Loucy (cell line): ENCODE measurements around the gene CCDC102B.

Source experiments
- H2AFZ ChIP-seq: fragments of 200-600 bp; sonication (generic); 2 replicates; pipeline ENCODE4 v1.6.0; 2016; ENCODE audit warnings: antibody characterized with exemption, mild to moderate bottlenecking, low read length, moderate library complexity
- H3F3A ChIP-seq: fragments of 200-600 bp; 2 replicates; pipeline ENCODE4 v1.6.0; 2016; ENCODE audit warnings: antibody characterized with exemption, low read depth, mild to moderate bottlenecking
- H3K27me3 ChIP-seq: fragments of 200-600 bp; sonication (generic); 2 replicates; pipeline ENCODE4 v1.6.1; 2014; ENCODE audit warnings: low read length, mild to moderate bottlenecking; ENCODE audit not compliant: insufficient read depth, poor library complexity, severe bottlenecking
- H3K36me3 ChIP-seq: fragments of 200-600 bp; sonication (generic); 2 replicates; pipeline ENCODE4 v1.6.1; 2016; ENCODE audit warnings: low read length; ENCODE audit not compliant: insufficient read depth
- H3K4me1 ChIP-seq: fragments of 200-600 bp; sonication (generic); 2 replicates; pipeline ENCODE4 v1.5.1; 2014; ENCODE audit warnings: low read length, mild to moderate bottlenecking; ENCODE audit not compliant: insufficient read depth, poor library complexity, severe bottlenecking
- H3K4me2 ChIP-seq: fragments of 200-600 bp; sonication (generic); 2 replicates; pipeline ENCODE4 v1.6.0; 2014; ENCODE audit warnings: antibody characterized with exemption, low read length, low read depth, mild to moderate bottlenecking; ENCODE audit not compliant: poor library complexity, severe bottlenecking
- H3K4me3 ChIP-seq: fragments of 200-600 bp; sonication (generic); 2 replicates; pipeline ENCODE4 v1.5.1; 2014; ENCODE audit warnings: low read length, mild to moderate bottlenecking, mixed read lengths; ENCODE audit not compliant: poor library complexity, severe bottlenecking
- H3K79me2 ChIP-seq: fragments of 200-600 bp; sonication (generic); 2 replicates; pipeline ENCODE4 v1.6.1; 2014; ENCODE audit warnings: low read length; ENCODE audit not compliant: insufficient read depth
- H3K9ac ChIP-seq: fragments of 200-600 bp; sonication (generic); 2 replicates; pipeline ENCODE4 v1.6.0; 2014; ENCODE audit warnings: mild to moderate bottlenecking, low read depth, low read length, moderate library complexity; ENCODE audit not compliant: poor library complexity, severe bottlenecking
- H3K9me2 ChIP-seq: fragments of 200-600 bp; sonication (generic); replicated peaks from 2 replicates; pipeline ENCODE4 v1.6.1; 2016; ENCODE audit warnings: low read depth, low read length, mixed read lengths
- H3K9me3 ChIP-seq: fragments of 200-600 bp; sonication (generic); 2 replicates; pipeline ENCODE4 v1.6.1; 2014; ENCODE audit warnings: mild to moderate bottlenecking, antibody characterized with exemption, low read length, low read depth; ENCODE audit not compliant: insufficient read depth
- H4K20me1 ChIP-seq: fragments of 200-600 bp; sonication (generic); 2 replicates; pipeline ENCODE4 v1.6.0; 2014; ENCODE audit warnings: antibody characterized with exemption, low read length, mild to moderate bottlenecking; ENCODE audit not compliant: insufficient read depth, poor library complexity, severe bottlenecking
- EZH2phosphoT487 ChIP-seq: fragments of 200-600 bp; IDR thresholded peaks from 2 replicates; pipeline ENCODE4 v1.6.1; 2018; ENCODE audit warnings: antibody characterized with exemption, mild to moderate bottlenecking, moderate library complexity, borderline replicate concordance
- TF ChIP-seq, protein P1 (sequence below): fragments of 200-600 bp; sonication (generic); conservative IDR thresholded peaks from 2 replicates; pipeline ENCODE4 v1.5.1; 2014; ENCODE audit warnings: mild to moderate bottlenecking, antibody characterized with exemption, low read length

The CCDC102B gene

DNA sequence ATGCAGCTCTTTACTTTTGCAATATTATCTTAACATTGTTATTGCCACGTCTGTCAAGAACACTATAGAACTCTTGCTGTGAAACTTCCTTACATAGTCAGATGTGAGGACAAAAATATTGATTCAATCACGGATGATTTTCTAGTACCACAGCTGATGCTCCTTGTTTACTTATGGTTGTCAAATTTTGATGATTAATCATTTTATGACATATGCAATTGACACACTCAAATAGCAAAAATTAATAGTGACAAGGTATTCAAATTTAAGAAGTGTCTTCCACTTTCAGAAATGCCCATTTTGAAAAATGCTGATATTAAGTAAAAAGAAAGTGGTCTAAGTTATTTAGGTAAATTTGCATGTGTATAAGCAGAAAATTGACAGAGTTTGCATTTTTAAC, 284.0 kb downstream of the CCDC102B start:
- Histone ChIP-seq H3K9ac (no peak overlapping the region), H3K4me1 (no peaks in the 10 kb centered on the region), H3K36me3 (no peaks in the 10 kb centered on the region), H3K9me3 (no peaks in the 10 kb centered on the region), H3K9me2 (no peaks in the 10 kb centered on the region), H3K4me3 (no peak overlapping the region), H3K27me3 (no peaks in the 10 kb centered on the region), H3K79me2 (no peaks in the 10 kb centered on the region), H3K4me2 (no peak overlapping the region), H2AFZ (no peak overlapping the region), H3F3A (no peaks in the 10 kb centered on the region), H4K20me1 (no peaks in the 10 kb centered on the region)
- TF ChIP-seq EZH2phosphoT487: no peak
- TF ChIP-seq, protein P1, sequence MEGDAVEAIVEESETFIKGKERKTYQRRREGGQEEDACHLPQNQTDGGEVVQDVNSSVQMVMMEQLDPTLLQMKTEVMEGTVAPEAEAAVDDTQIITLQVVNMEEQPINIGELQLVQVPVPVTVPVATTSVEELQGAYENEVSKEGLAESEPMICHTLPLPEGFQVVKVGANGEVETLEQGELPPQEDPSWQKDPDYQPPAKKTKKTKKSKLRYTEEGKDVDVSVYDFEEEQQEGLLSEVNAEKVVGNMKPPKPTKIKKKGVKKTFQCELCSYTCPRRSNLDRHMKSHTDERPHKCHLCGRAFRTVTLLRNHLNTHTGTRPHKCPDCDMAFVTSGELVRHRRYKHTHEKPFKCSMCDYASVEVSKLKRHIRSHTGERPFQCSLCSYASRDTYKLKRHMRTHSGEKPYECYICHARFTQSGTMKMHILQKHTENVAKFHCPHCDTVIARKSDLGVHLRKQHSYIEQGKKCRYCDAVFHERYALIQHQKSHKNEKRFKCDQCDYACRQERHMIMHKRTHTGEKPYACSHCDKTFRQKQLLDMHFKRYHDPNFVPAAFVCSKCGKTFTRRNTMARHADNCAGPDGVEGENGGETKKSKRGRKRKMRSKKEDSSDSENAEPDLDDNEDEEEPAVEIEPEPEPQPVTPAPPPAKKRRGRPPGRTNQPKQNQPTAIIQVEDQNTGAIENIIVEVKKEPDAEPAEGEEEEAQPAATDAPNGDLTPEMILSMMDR: no peak

DNA sequence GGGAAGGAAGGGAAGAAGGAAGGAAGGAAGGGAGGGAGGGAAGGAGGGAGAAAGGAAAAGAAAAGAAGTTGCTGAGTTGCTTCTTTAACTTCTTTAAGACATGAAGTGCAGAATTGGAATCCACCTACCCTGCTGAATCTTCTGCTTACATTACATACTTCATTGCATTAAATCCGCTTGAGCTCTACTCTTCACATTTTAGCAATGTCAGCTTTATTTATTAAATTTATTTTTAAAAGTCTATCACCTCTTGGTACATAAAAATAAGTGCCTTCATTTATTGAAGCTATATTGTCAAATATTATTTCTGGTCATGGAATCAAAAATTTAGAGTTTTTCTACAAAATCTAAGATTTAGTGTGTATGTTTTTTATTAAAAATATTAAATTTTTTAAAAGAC, 284.6 kb downstream of the CCDC102B start:
- H3K4me1 ChIP-seq: no peaks in the 10 kb centered on the region
- no peaks in the 10 kb centered on the region for H3K79me2 ChIP-seq
- no peaks in the 10 kb centered on the region for H3F3A ChIP-seq
- no peaks in the 10 kb centered on the region for H3K27me3 ChIP-seq
- TF ChIP-seq, protein P1: no peak
- no peak for TF ChIP-seq EZH2phosphoT487
- H3K9me2 ChIP-seq: no peaks in the 10 kb centered on the region
- H3K9me3 ChIP-seq: no peaks in the 10 kb centered on the region
- no peaks in the 10 kb centered on the region for H4K20me1 ChIP-seq
- H3K4me3 ChIP-seq: no peak overlapping the region
- no peak overlapping the region for H3K4me2 ChIP-seq
- no peak overlapping the region for H3K9ac ChIP-seq
- H2AFZ ChIP-seq: no peak overlapping the region
- no peaks in the 10 kb centered on the region for H3K36me3 ChIP-seq

DNA sequence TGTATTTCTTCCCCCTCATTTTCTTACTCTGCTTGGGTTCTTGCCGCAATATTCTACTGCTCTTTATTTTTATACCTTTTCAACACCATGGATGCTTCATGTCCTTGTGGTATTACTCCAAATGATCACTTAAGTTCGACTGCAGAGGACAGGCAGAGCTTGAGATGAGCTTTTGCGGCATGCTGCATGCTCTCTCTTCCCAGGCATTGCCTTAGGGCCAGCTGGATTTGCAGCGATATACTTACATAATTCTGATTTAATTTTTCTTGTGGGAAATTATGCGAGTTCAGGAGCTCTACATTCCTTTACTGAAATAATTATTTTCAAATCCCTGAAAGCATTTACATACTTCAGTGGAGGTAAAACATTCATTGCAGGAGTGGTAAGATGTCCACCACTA, 288.1 kb downstream of the CCDC102B start:
- H3K9ac ChIP-seq: no peak overlapping the region
- H3F3A ChIP-seq: no peaks in the 10 kb centered on the region
- H3K4me1 ChIP-seq: no peaks in the 10 kb centered on the region
- no peaks in the 10 kb centered on the region for H3K9me2 ChIP-seq
- H3K4me3 ChIP-seq: no peak overlapping the region
- no peaks in the 10 kb centered on the region for H3K79me2 ChIP-seq
- H3K4me2 ChIP-seq: no peak overlapping the region
- H3K36me3 ChIP-seq: no peaks in the 10 kb centered on the region
- no peaks in the 10 kb centered on the region for H3K9me3 ChIP-seq
- no peaks in the 10 kb centered on the region for H4K20me1 ChIP-seq
- no peaks in the 10 kb centered on the region for H3K27me3 ChIP-seq
- H2AFZ ChIP-seq: no peak overlapping the region
- TF ChIP-seq, protein P1: no peak
- no peak for TF ChIP-seq EZH2phosphoT487
